HEK293 (cell line): ENCODE results near the gene TASOR2.

Source experiments
- CTCF ChIA-PET: fragments of 350-600 bp; formaldehyde crosslinking; extraction: SDS; loops from one replicate; lab custom pipeline; 2021; ENCODE audit warnings: antibody characterized with exemption; lab: Yijun Ruan, JAX
- POLR2A ChIA-PET: fragments of 300-600 bp; formaldehyde crosslinking; extraction: SDS; loops from one replicate; lab custom pipeline; 2020; ENCODE audit warnings: antibody characterized with exemption, inconsistent platforms; lab: Yijun Ruan, JAX
- H3K27ac ChIP-seq: fragments of 200-500 bp; sonication (Bioruptor generic); 2 replicates; pipeline ENCODE4 v1.5.1; 2014; ENCODE audit warnings: low read depth, low read length, control low read depth, inconsistent platforms; ENCODE audit errors: extremely low read depth
- H3K36me3 ChIP-seq, 2 experiments: fragments of 200-500 bp in 1 of 2; sonication (Bioruptor generic) in 1 of 2; 1 replicate in 1 of 2; 2 replicates in 1 of 2; pipeline ENCODE4 v1.5.1; 2014 to 2017; ENCODE audit warnings: inconsistent platforms in 2 of 2, low read length in 2 of 2; ENCODE audit not compliant: control insufficient read depth in 2 of 2, insufficient read depth in 1 of 2
- H3K4me1 ChIP-seq: fragments of 200-500 bp; sonication (Bioruptor generic); 2 replicates; pipeline ENCODE4 v1.5.1; 2014; ENCODE audit warnings: mild to moderate bottlenecking, low read length, inconsistent platforms; ENCODE audit not compliant: control insufficient read depth, insufficient read depth
- H3K4me3 ChIP-seq: 2 replicates; pipeline ENCODE4 v1.5.1; 2011; ENCODE audit warnings: low read depth, mild to moderate bottlenecking, control low read depth, low read length, moderate library complexity
- H3K9me3 ChIP-seq: fragments of 200-500 bp; sonication (Bioruptor generic); 2 replicates; pipeline ENCODE4 v1.5.1; 2014; ENCODE audit warnings: low read depth, low read length, inconsistent platforms; ENCODE audit not compliant: control insufficient read depth, insufficient read depth
- BCL11A ChIP-seq: fragments of 450-650 bp; formaldehyde crosslinking; IDR thresholded peaks from 2 replicates; pipeline ENCODE4 v1.5.1; 2016; ENCODE audit warnings: low read depth, missing biosample characterization, missing genetic modification characterization
- HOXD13 ChIP-seq: sonication (generic); formaldehyde crosslinking; IDR thresholded peaks from 2 replicates; pipeline ENCODE4 v1.8.0; 2022; ENCODE audit warnings: missing genetic modification reagents, borderline replicate concordance
- KLF10 ChIP-seq: fragments of 450-650 bp; IDR thresholded peaks from 2 replicates; pipeline ENCODE4 v1.5.1; 2018; ENCODE audit warnings: missing biosample characterization, mild to moderate bottlenecking, missing genetic modification characterization
- KLF16 ChIP-seq: fragments of 450-650 bp; formaldehyde crosslinking; IDR thresholded peaks from 2 replicates; pipeline ENCODE4 v1.5.1; 2017; ENCODE audit warnings: missing biosample characterization, missing genetic modification characterization
- KLF17 ChIP-seq: fragments of 450-650 bp; formaldehyde crosslinking; IDR thresholded peaks from 2 replicates; pipeline ENCODE4 v1.5.1; 2016; ENCODE audit warnings: missing biosample characterization, missing genetic modification characterization
- KLF8 ChIP-seq: fragments of 450-650 bp; formaldehyde crosslinking; IDR thresholded peaks from 2 replicates; pipeline ENCODE4 v1.5.1; 2016; ENCODE audit warnings: missing biosample characterization, missing genetic modification characterization
- REST ChIP-seq: fragments of 450-650 bp; formaldehyde crosslinking; IDR thresholded peaks from 2 replicates; pipeline ENCODE4 v1.5.1; 2016; ENCODE audit warnings: missing biosample characterization, missing genetic modification characterization
- TRIM28 ChIP-seq: IDR thresholded peaks from 2 replicates; pipeline ENCODE4 v1.6.1; 2011; ENCODE audit warnings: low read length, control low read depth, borderline replicate concordance
- ZEB2 ChIP-seq: fragments of 450-650 bp; formaldehyde crosslinking; IDR thresholded peaks from 2 replicates; pipeline ENCODE4 v1.5.1; 2016; ENCODE audit warnings: missing biosample characterization, missing genetic modification characterization
- ZNF211 ChIP-seq: fragments of 450-650 bp; formaldehyde crosslinking; IDR thresholded peaks from 2 replicates; pipeline ENCODE4 v1.5.1; 2016; ENCODE audit warnings: low read depth, missing biosample characterization, missing genetic modification characterization
- ZNF324 ChIP-seq: fragments of 450-650 bp; formaldehyde crosslinking; IDR thresholded peaks from 2 replicates; pipeline ENCODE4 v1.5.1; 2016; ENCODE audit warnings: missing biosample characterization, missing genetic modification characterization
- ZNF341 ChIP-seq: fragments of 450-650 bp; formaldehyde crosslinking; IDR thresholded peaks from 2 replicates; pipeline ENCODE4; 2016; ENCODE audit warnings: low read depth, missing biosample characterization, missing genetic modification characterization
- ZNF544 ChIP-seq: fragments of 450-650 bp; formaldehyde crosslinking; IDR thresholded peaks from 2 replicates; pipeline ENCODE4 v1.5.0; 2017; ENCODE audit warnings: missing biosample characterization, missing genetic modification characterization
- ZNF624 ChIP-seq: fragments of 450-650 bp; formaldehyde crosslinking; IDR thresholded peaks from 2 replicates; pipeline ENCODE4 v1.5.1; 2017; ENCODE audit warnings: missing biosample characterization, missing genetic modification characterization
- ZNF626 ChIP-seq: fragments of 450-650 bp; sonication (Bioruptor Pico); formaldehyde crosslinking; IDR thresholded peaks from 2 replicates; pipeline ENCODE4 v1.5.1; 2018; ENCODE audit warnings: missing biosample characterization, missing genetic modification characterization, inconsistent platforms
- ZNF629 ChIP-seq: fragments of 450-650 bp; formaldehyde crosslinking; IDR thresholded peaks from 2 replicates; pipeline ENCODE4 v1.5.1; 2017; ENCODE audit warnings: missing biosample characterization, missing genetic modification characterization
- ZNF677 ChIP-seq: fragments of 450-650 bp; IDR thresholded peaks from 2 replicates; pipeline ENCODE4 v1.5.0; 2018; ENCODE audit warnings: missing biosample characterization, mild to moderate bottlenecking, missing genetic modification characterization, moderate library complexity

Gene TASOR2

GRCh38 chr10:5684318-5684970 lies at the start of gene TASOR2 (continued):
- peak; percentile 49 for TF ChIP-seq ZNF324 (tag by site-specific recombination)
- TF ChIP-seq ZNF629 (tag by site-specific recombination): peak; percentile 59
- TF ChIP-seq KLF10: peak; percentile 16
- 0 out of 2 replicates have a peak, but pooled peaks have one; percentile 62 for TF ChIP-seq TRIM28
- TF ChIP-seq ZNF341 (tag by site-specific recombination): no peak
- TF ChIP-seq ZNF677 (tag by site-specific recombination): no peak
- 0 out of 2 replicates have a peak, but pooled peaks have one; percentile 24 for TF ChIP-seq KLF8
- peak; percentile 57; the same call in 1 of the 2 replicates for TF ChIP-seq ZEB2 (tag by site-specific recombination)
- TF ChIP-seq ZNF544 (tag by site-specific recombination): no peak
- TF ChIP-seq KLF16 (tag by site-specific recombination): peak; percentile 51
- no peak for TF ChIP-seq ZNF211 (tag by site-specific recombination)
- TF ChIP-seq BCL11A (tag by site-specific recombination): 0 out of 2 replicates have a peak, but pooled peaks have one; percentile 24
- TF ChIP-seq HOXD13 (CRISPR knock-in tag): no peak
- TF ChIP-seq ZNF626 (tag by site-specific recombination): no peak

GRCh38 chr10:5634918-5635317 lies 49.7 kb upstream of the TASOR2 start:
- no peak overlapping the region for H3K27ac ChIP-seq
- ChIA-PET POLR2A (no interaction called here), CTCF (interaction anchor here (0.7 to 2.5 kb wide), 2 partner anchors 11 to 23 kb away, joined by 4 to 7 read pairs; no protein-coding TSS in a partner anchor)
- TF ChIP-seq KLF17 (tag by site-specific recombination) (no peak), ZEB2 (tag by site-specific recombination) (no peak)
- H3K36me3 ChIP-seq: peaks cover 0 to 16% of the 10 kb centered on the region in 2 experiments; a peak in 1 of 3 replicates
- H3K4me1 ChIP-seq: no peaks in the 10 kb centered on the region
- no peaks in the 10 kb centered on the region for H3K9me3 ChIP-seq
- no peak overlapping the region for H3K4me3 ChIP-seq

GRCh38 chr10:5638494-5638893 lies 46.1 kb upstream of the TASOR2 start:
- Histone ChIP-seq H3K9me3 (no peaks in the 10 kb centered on the region), H3K36me3 (peaks cover 0 to 35% of the 10 kb centered on the region in 2 experiments; a peak in 1 of 3 replicates), H3K27ac (no peak overlapping the region), H3K4me3 (no peak overlapping the region), H3K4me1 (no peaks in the 10 kb centered on the region)
- ChIA-PET CTCF (interaction anchor here (0.5 to 0.7 kb wide), 2 partner anchors 8 to 9 kb away, joined by 3 read pairs; no protein-coding TSS in a partner anchor), POLR2A (no interaction called here)
- TF ChIP-seq ZNF624 (tag by site-specific recombination) (no peak), REST (tag by site-specific recombination) (peak; percentile 56)
